H9 (cell line): ENCODE measurements around the gene ANKRD26. TPM values are rescaled to one million over a fixed set of nuclear protein-coding genes. Genes with fewer than 3 reads are reported as not detected.

Experiments used
- DNase-seq: peaks from one replicate; pipeline ENCODE4 v3.0.0-alpha.2; 2017
- H2AFZ ChIP-seq: one replicate; pipeline ENCODE4 v1.6.1; 2013; ENCODE audit warnings: mild to moderate bottlenecking, low read length, control low read depth, moderate library complexity
- H2AK5ac ChIP-seq: 2 replicates; pipeline ENCODE4 v1.6.1; 2013; ENCODE audit warnings: low read length, control low read depth, mixed read lengths; ENCODE audit not compliant: insufficient read length
- H2BK120ac ChIP-seq: one replicate; pipeline ENCODE4 v1.6.1; 2013; ENCODE audit warnings: low read depth, mild to moderate bottlenecking, low read length, control low read depth, inconsistent platforms; ENCODE audit not compliant: poor library complexity, severe bottlenecking
- H2BK12ac ChIP-seq: 2 replicates; pipeline ENCODE4 v1.6.1; 2013; ENCODE audit warnings: low read length, control low read depth, mixed read lengths, low read depth; ENCODE audit not compliant: insufficient read length
- H2BK15ac ChIP-seq: 2 replicates; pipeline ENCODE4 v1.6.1; 2013; ENCODE audit warnings: low read depth, low read length, control low read depth
- H2BK20ac ChIP-seq: one replicate; pipeline ENCODE4 v1.6.1; 2013; ENCODE audit warnings: low read depth, mild to moderate bottlenecking, low read length, control low read depth, inconsistent platforms; ENCODE audit not compliant: poor library complexity, severe bottlenecking
- H2BK5ac ChIP-seq: 2 replicates; pipeline ENCODE4 v1.6.1; 2013; ENCODE audit warnings: low read length, control low read depth, mixed read lengths; ENCODE audit not compliant: insufficient read length
- H3K14ac ChIP-seq: 2 replicates; pipeline ENCODE4 v1.6.1; 2013; ENCODE audit warnings: low read length, control low read depth; ENCODE audit not compliant: insufficient read depth
- H3K18ac ChIP-seq: 2 replicates; pipeline ENCODE4 v1.6.1; 2013; ENCODE audit warnings: low read depth, mild to moderate bottlenecking, mixed read lengths, low read length, control low read depth; ENCODE audit not compliant: insufficient read length
- H3K23ac ChIP-seq: 2 replicates; pipeline ENCODE4 v1.6.1; 2013; ENCODE audit warnings: low read length, control low read depth, mixed read lengths, low read depth; ENCODE audit not compliant: insufficient read length
- H3K23me2 ChIP-seq: 2 replicates; pipeline ENCODE4 v1.6.1; 2013; ENCODE audit warnings: low read depth, mild to moderate bottlenecking, mixed read lengths, low read length, control low read depth; ENCODE audit not compliant: insufficient read length, poor library complexity, severe bottlenecking
- H3K27ac ChIP-seq: 2 replicates; pipeline ENCODE4 v1.5.1; 2013; ENCODE audit warnings: low read length, control low read depth, mixed read lengths, low read depth; ENCODE audit not compliant: insufficient read length
- H3K27me3 ChIP-seq: 2 replicates; pipeline ENCODE4 v1.6.1; 2013; ENCODE audit warnings: low read length, control low read depth, inconsistent platforms; ENCODE audit not compliant: insufficient read depth
- H3K4ac ChIP-seq: 2 replicates; pipeline ENCODE4 v1.6.1; 2013; ENCODE audit warnings: low read depth, mild to moderate bottlenecking, control low read depth, inconsistent platforms, low read length, moderate library complexity
- H3K4me1 ChIP-seq: 2 replicates; pipeline ENCODE4 v1.6.1; 2013; ENCODE audit warnings: low read length, control low read depth, inconsistent platforms; ENCODE audit not compliant: insufficient read depth
- H3K4me2 ChIP-seq: 2 replicates; pipeline ENCODE4 v1.6.1; 2013; ENCODE audit warnings: low read length, control low read depth, mixed read lengths; ENCODE audit not compliant: insufficient read length, insufficient read depth
- H3K56ac ChIP-seq: 2 replicates; pipeline ENCODE4 v1.6.1; 2013; ENCODE audit warnings: low read depth, mild to moderate bottlenecking, mixed read lengths, low read length, control low read depth; ENCODE audit not compliant: insufficient read length
- H3K79me1 ChIP-seq: 2 replicates; pipeline ENCODE4 v1.6.1; 2013; ENCODE audit warnings: low read depth, mild to moderate bottlenecking, moderate library complexity, low read length, control low read depth, inconsistent platforms; ENCODE audit not compliant: insufficient read depth, poor library complexity, severe bottlenecking
- H3K79me2 ChIP-seq: 2 replicates; pipeline ENCODE4 v1.6.1; 2013; ENCODE audit warnings: low read length, control low read depth, inconsistent platforms; ENCODE audit not compliant: insufficient read depth
- H3K9ac ChIP-seq: 2 replicates; pipeline ENCODE4 v1.6.1; 2013; ENCODE audit warnings: low read length, control low read depth, mixed read lengths; ENCODE audit not compliant: insufficient read length; ENCODE audit errors: extremely low read depth
- H3K9me3 ChIP-seq: one replicate; pipeline ENCODE4 v1.6.1; 2013; ENCODE audit warnings: low read depth, low read length, inconsistent platforms; ENCODE audit not compliant: control insufficient read depth
- H3T11ph ChIP-seq: one replicate; pipeline ENCODE4 v1.6.1; 2013; ENCODE audit warnings: mild to moderate bottlenecking, low read length, control low read depth, inconsistent platforms
- H4K20me1 ChIP-seq: one replicate; pipeline ENCODE4 v1.6.1; 2013; ENCODE audit not compliant: control insufficient read depth, insufficient read length, insufficient read depth
- H4K5ac ChIP-seq: 2 replicates; pipeline ENCODE4 v1.6.1; 2013; ENCODE audit warnings: low read depth, mild to moderate bottlenecking, mixed read lengths, low read length, control low read depth; ENCODE audit not compliant: insufficient read length
- H4K8ac ChIP-seq: replicated peaks from 2 replicates; pipeline ENCODE4 v1.6.1; 2013; ENCODE audit warnings: low read length, control low read depth, mixed read lengths, low read depth; ENCODE audit not compliant: insufficient read length
- H4K91ac ChIP-seq: 2 replicates; pipeline ENCODE4 v1.6.1; 2013; ENCODE audit warnings: low read depth, mild to moderate bottlenecking, moderate library complexity, mixed read lengths, low read length, control low read depth; ENCODE audit not compliant: insufficient read length
- H3K27ac Mint-ChIP-seq, 3 experiments: 2 replicates in 2 of 3; 3 replicates in 1 of 3; pipeline ENCODE4 v1.8.0; 2020 to 2021; ENCODE audit warnings: mixed read lengths in 3 of 3, mild to moderate bottlenecking in 1 of 3, moderate library complexity in 1 of 3
- H3K27me3 Mint-ChIP-seq: 2 replicates; pipeline ENCODE4 v1.8.0; 2021; ENCODE audit warnings: low read depth, mild to moderate bottlenecking, moderate library complexity, mixed read lengths
- H3K36me3 Mint-ChIP-seq, 3 experiments: 2 replicates in 2 of 3; 3 replicates in 1 of 3; pipeline ENCODE4 v1.8.0; 2020 to 2021; ENCODE audit warnings: low read depth in 3 of 3, mixed read lengths in 3 of 3; ENCODE audit not compliant: insufficient read depth in 1 of 3
- H3K4me1 Mint-ChIP-seq, 2 experiments: 2 replicates each; pipeline ENCODE4 v1.8.0; 2020; ENCODE audit warnings: mixed read lengths in 2 of 2
- H3K4me3 Mint-ChIP-seq, 2 experiments: 2 replicates in 1 of 2; 3 replicates in 1 of 2; pipeline ENCODE4 v1.8.0; 2020 to 2021; ENCODE audit warnings: mild to moderate bottlenecking in 2 of 2, mixed read lengths in 2 of 2, moderate library complexity in 1 of 2
- H3K9me3 Mint-ChIP-seq, 2 experiments: 2 replicates in 1 of 2; 3 replicates in 1 of 2; pipeline ENCODE4 v1.8.0; 2020; ENCODE audit warnings: mild to moderate bottlenecking in 2 of 2, mixed read lengths in 2 of 2, moderate library complexity in 1 of 2
- CTCF ChIP-seq: fragments of 200-600 bp; sonication (generic); conservative IDR thresholded peaks from 3 replicates; pipeline ENCODE4 v1.8.0; 2021; ENCODE audit warnings: antibody characterized with exemption, mild to moderate bottlenecking
- WGBS: extraction: QIAGEN DNeasy Blood & Tissue Kit; methylation state at CpG from one replicate; pipeline ENCODE4 v1.1.7; 2013; ENCODE audit warnings: missing lambda C conversion rate, low lambda C conversion rate, mixed read lengths; ENCODE audit not compliant: insufficient read length; ENCODE audit errors: extremely low coverage; 5-methylcytosine and 5-hydroxymethylcytosine counted together
- total RNA-seq: library from RNA; stranded (reverse); gene quantifications from 2 replicates; pipeline ENCODE4 v1.2.1, GENCODE V29; 2021

Gene ANKRD26
- total RNA-seq, 1 experiment from 2014 or later, result 9.4 TPM

- Histone ChIP-seq H4K91ac (no peak overlapping the region), H2AK5ac (no peak overlapping the region), H3K9ac (no peak overlapping the region), H2BK15ac (no peak overlapping the region), H2BK5ac (no peak overlapping the region), H3T11ph (no peak overlapping the region), H3K23me2 (peaks cover 4% of the 10 kb centered on the region), H2AFZ (no peak overlapping the region), H2BK12ac (no peak overlapping the region), H2BK120ac (no peak overlapping the region), H3K79me2 (no peaks in the 10 kb centered on the region), H3K79me1 (no peaks in the 10 kb centered on the region), H3K14ac (no peak overlapping the region), H3K4me1 (no peaks in the 10 kb centered on the region; the same call in 1 of the 2 replicates), H4K8ac (no peak overlapping the region), H3K4me2 (peak overlapping the region; percentile 63), H3K4ac (no peak overlapping the region), H3K23ac (no peak overlapping the region), H4K5ac (no peak overlapping the region), H3K18ac (no peak overlapping the region), H3K9me3 (no peaks in the 10 kb centered on the region), H2BK20ac (no peak overlapping the region), H3K56ac (no peak overlapping the region), H4K20me1 (no peaks in the 10 kb centered on the region), H3K27me3 (no peaks in the 10 kb centered on the region), H3K27ac (no peak overlapping the region)
- no peak overlapping the region; a peak in 1 of 7 replicates for H3K27ac Mint-ChIP-seq
- H3K27me3 Mint-ChIP-seq, result peaks cover 3% of the 10 kb centered on the region
- no peak for DNase-seq
- H3K4me3 Mint-ChIP-seq, result peak overlapping the region; percentile 87 to 94
- WGBS, result no CpG with 5 or more reads among the region's 14 CpGs
- peaks cover 0 to 2% of the 10 kb centered on the region in 2 experiments; a peak in 1 of 5 replicates for H3K9me3 Mint-ChIP-seq
- TF ChIP-seq CTCF, result no peak
- peaks cover 15 to 20% of the 10 kb centered on the region in 2 experiments for H3K4me1 Mint-ChIP-seq
- H3K36me3 Mint-ChIP-seq, result peaks cover 0 to 12% (median 0%) of the 10 kb centered on the region in 3 experiments; a peak in 4 of 7 replicates
Measured at GRCh38 chr10:27100813-27101347, 586 bp upstream of the ANKRD26 start.
